Measurements from ENCODE around the gene AGPAT4. TPM values are rescaled to one million over a fixed set of nuclear protein-coding genes. Genes with fewer than 3 reads are reported as not detected.
"Not testable (repeated sequence)": the region's sequence is repeated elsewhere in the genome, so short reads cannot be mapped to it uniquely, and the experiment has no call there.

The AGPAT4 gene
- total RNA-seq, 1 donor from 2014 or later: 8.3 TPM

DNA sequence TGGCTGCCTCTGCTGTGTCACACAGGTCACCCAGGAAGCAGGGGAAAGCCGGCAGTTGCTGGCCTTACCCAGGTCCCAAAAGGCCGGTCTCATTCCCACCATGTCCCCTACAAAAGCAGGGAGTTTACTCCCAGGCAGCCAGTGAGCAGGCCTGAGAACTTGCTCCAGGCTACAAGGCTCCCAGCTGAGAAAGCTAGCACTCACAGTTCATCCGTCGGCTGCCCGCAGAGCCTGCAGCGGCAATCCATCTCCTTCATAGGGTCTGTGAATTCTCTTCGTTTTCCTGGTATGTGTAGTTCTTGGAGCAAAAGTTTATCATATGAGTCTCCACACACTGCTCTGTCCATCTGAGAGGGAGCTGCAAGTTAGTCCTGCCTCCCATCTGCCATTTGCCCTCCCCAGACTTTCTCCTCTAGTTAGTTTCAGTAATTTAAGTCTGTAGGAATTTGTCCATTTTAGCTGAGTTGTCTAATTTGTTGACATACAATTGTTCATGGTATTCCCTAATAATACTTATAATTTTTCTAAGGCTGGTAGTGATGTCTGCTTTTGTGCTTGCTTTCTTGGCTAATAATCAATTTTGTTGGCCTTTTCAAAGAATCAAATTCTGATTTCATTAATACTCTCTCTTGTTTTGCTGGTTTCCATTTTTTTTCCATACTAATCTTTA, 146.7 kb downstream of the AGPAT4 start:
- no peak overlapping the region for H3K27ac Mint-ChIP-seq (ENCODE audit: unreplicated experiment)
- no peak for DNase-seq (ENCODE audit: extremely low spot score, unreplicated experiment)
- H3K9me3 Mint-ChIP-seq (ENCODE audit: unreplicated experiment): peaks cover 36% of the 10 kb centered on the region
- H3K27me3 Mint-ChIP-seq (ENCODE audit: unreplicated experiment): no peaks in the 10 kb centered on the region
- H3K4me3 Mint-ChIP-seq (ENCODE audit: unreplicated experiment): no peak overlapping the region
- peaks cover 64% of the 10 kb centered on the region for H3K36me3 Mint-ChIP-seq (ENCODE audit: unreplicated experiment)
- TF ChIP-seq, protein P1, sequence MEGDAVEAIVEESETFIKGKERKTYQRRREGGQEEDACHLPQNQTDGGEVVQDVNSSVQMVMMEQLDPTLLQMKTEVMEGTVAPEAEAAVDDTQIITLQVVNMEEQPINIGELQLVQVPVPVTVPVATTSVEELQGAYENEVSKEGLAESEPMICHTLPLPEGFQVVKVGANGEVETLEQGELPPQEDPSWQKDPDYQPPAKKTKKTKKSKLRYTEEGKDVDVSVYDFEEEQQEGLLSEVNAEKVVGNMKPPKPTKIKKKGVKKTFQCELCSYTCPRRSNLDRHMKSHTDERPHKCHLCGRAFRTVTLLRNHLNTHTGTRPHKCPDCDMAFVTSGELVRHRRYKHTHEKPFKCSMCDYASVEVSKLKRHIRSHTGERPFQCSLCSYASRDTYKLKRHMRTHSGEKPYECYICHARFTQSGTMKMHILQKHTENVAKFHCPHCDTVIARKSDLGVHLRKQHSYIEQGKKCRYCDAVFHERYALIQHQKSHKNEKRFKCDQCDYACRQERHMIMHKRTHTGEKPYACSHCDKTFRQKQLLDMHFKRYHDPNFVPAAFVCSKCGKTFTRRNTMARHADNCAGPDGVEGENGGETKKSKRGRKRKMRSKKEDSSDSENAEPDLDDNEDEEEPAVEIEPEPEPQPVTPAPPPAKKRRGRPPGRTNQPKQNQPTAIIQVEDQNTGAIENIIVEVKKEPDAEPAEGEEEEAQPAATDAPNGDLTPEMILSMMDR (IDR thresholded peaks at IDR 0.05): no peak
- H3K4me1 Mint-ChIP-seq (ENCODE audit: unreplicated experiment): no peaks in the 10 kb centered on the region

DNA sequence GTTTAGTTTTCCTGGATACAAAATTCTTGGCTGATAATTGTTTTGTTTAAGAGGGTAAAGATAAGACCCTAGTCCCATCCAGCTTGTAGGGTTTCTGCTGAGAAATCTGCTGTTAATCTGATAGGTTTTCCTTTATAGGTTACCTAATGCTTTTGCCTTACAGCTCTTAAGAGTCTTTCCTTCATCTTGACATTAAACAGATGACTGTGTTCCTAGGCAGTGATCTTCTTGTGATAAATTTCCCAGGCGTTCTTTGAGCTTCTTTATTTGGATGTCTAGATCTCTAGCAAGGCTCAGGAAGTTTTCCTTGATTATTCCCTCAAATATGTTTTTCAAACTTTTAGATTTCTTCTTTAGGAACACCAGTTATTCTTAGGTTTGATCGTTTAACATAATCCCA, 148.3 kb downstream of the AGPAT4 start:
- H3K4me1 Mint-ChIP-seq (ENCODE audit: unreplicated experiment): no peaks in the 10 kb centered on the region
- peaks cover 44% of the 10 kb centered on the region for H3K9me3 Mint-ChIP-seq (ENCODE audit: unreplicated experiment)
- TF ChIP-seq, protein P1 (IDR thresholded peaks at IDR 0.05): no peak
- no peak overlapping the region for H3K4me3 Mint-ChIP-seq (ENCODE audit: unreplicated experiment)
- H3K27me3 Mint-ChIP-seq (ENCODE audit: unreplicated experiment): no peaks in the 10 kb centered on the region
- no peak for DNase-seq (ENCODE audit: extremely low spot score, unreplicated experiment)
- H3K27ac Mint-ChIP-seq (ENCODE audit: unreplicated experiment): no peak overlapping the region
- H3K36me3 Mint-ChIP-seq (ENCODE audit: unreplicated experiment): peaks cover 74% of the 10 kb centered on the region

DNA sequence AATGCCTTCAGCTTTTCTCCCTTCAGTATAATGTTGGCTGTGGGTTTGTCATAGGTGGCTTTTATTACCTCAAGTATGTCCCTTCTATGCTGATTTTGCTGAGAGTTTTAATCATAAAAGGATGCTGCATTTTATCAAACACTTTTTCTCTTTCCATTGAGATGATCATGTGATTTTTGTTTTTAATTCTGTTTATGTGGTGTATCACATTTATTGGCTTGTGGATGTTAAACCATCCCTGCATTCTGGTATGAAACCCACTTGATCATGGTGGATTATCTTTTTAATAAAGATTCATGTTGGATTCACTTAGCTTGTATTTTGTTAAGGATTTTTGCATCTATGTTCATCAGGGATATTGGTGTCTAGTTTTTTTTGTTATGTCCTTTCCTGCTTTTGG, 150.5 kb downstream of the AGPAT4 start:
- H3K27ac Mint-ChIP-seq (ENCODE audit: unreplicated experiment); H3K4me1 Mint-ChIP-seq (ENCODE audit: unreplicated experiment); H3K4me3 Mint-ChIP-seq (ENCODE audit: unreplicated experiment); H3K27me3 Mint-ChIP-seq (ENCODE audit: unreplicated experiment); DNase-seq (ENCODE audit: extremely low spot score, unreplicated experiment): not testable (repeated sequence)
- peaks cover 81% of the 10 kb centered on the region for H3K36me3 Mint-ChIP-seq (ENCODE audit: unreplicated experiment)
- peaks cover 55% of the 10 kb centered on the region for H3K9me3 Mint-ChIP-seq (ENCODE audit: unreplicated experiment)

DNA sequence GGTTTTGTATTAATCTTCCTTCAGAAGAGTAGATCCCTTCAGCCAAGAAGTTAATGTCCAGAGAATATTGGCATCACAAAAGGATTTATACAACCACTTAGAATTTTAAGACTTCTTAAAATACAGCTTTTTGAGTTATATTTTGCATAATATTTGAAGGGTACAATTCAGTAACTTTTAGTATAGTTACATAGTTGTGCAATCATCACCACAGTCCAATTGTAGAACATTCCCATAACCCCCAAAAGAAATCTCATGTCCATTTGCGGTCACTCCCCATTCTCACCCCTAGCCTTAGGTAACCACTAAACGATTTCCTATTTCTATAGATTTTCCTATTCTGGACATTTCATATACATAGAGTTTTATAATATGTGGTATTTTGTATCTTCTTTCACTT, 155.9 kb downstream of the AGPAT4 start:
- no peak for DNase-seq (ENCODE audit: extremely low spot score, unreplicated experiment)
- Mint-ChIP-seq H3K36me3 (ENCODE audit: unreplicated experiment) (peaks cover 72% of the 10 kb centered on the region), H3K27me3 (ENCODE audit: unreplicated experiment) (no peaks in the 10 kb centered on the region), H3K4me1 (ENCODE audit: unreplicated experiment) (no peaks in the 10 kb centered on the region), H3K27ac (ENCODE audit: unreplicated experiment) (no peak overlapping the region), H3K9me3 (ENCODE audit: unreplicated experiment) (peaks cover 25% of the 10 kb centered on the region), H3K4me3 (ENCODE audit: unreplicated experiment) (no peak overlapping the region)
- TF ChIP-seq, protein P1 (IDR thresholded peaks at IDR 0.05): no peak

DNA sequence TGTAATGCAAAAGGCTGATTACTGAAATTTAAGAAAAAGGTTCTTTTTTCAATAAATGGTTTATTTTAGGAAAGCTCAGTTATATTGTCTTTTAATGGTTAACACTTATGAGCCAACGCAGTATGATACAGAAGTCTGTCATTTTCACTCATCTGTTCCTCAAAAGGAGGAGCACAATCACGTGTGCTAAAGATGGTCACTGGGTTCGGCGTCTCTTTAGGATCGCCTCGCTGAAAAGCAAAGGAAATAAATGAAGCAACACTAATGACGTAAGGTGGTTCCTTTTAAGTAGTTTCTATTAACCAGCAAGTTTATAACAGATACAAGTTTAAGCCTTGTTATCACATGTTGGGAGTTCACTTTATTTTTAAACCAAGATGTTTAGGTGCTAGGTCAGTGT, 156.6 kb downstream of the AGPAT4 start:
- Mint-ChIP-seq H3K36me3 (ENCODE audit: unreplicated experiment) (peaks cover 72% of the 10 kb centered on the region), H3K4me3 (ENCODE audit: unreplicated experiment) (no peak overlapping the region), H3K27ac (ENCODE audit: unreplicated experiment) (no peak overlapping the region), H3K27me3 (ENCODE audit: unreplicated experiment) (no peaks in the 10 kb centered on the region), H3K4me1 (ENCODE audit: unreplicated experiment) (no peaks in the 10 kb centered on the region), H3K9me3 (ENCODE audit: unreplicated experiment) (peaks cover 20% of the 10 kb centered on the region)
- TF ChIP-seq, protein P1 (IDR thresholded peaks at IDR 0.05): no peak
- no peak for DNase-seq (ENCODE audit: extremely low spot score, unreplicated experiment)

Data from osteocyte (in vitro differentiated cells).